B cell (primary cell): ENCODE measurements around the gene CASP12. TPM values are rescaled to one million over a fixed set of nuclear protein-coding genes. Genes with fewer than 3 reads are reported as not detected.

Source experiments
- ATAC-seq: fragments of 200-7000 bp; cut with Tn5 transposase; one replicate; pipeline ENCODE4 v1.10.0; 2021; ENCODE audit warnings: low read depth, mild to moderate bottlenecking, moderate number of reproducible peaks, moderate library complexity
- CTCF ChIA-PET: fragments of 350-600 bp; sonication (Branson Sonifier 250); formaldehyde crosslinking; loops from one replicate; lab custom pipeline; 2021; ENCODE audit warnings: antibody characterized with exemption, inconsistent platforms; lab: Charles Lee
- POLR2A ChIA-PET: fragments of 350-600 bp; sonication (Branson Sonifier 250); formaldehyde crosslinking; loops from one replicate; lab custom pipeline; 2021; ENCODE audit warnings: antibody characterized with exemption; lab: Charles Lee
- DNase-seq: peaks from one replicate; pipeline ENCODE4 v3.0.0; 2013
- H2AFZ ChIP-seq: 2 replicates; pipeline ENCODE4 v1.6.1; 2012; ENCODE audit warnings: mild to moderate bottlenecking, low read depth, low read length; ENCODE audit not compliant: insufficient read depth, poor library complexity, severe bottlenecking
- H3K27ac ChIP-seq, 2 donors: 1 replicate in 1 of 2; 2 replicates in 1 of 2; pipeline ENCODE4 v1.5.1; 2012 to 2013; ENCODE audit warnings: low read length in 2 of 2, mild to moderate bottlenecking in 2 of 2, moderate library complexity in 1 of 2
- H3K27me3 ChIP-seq, 4 experiments: fragments of 200-600 bp in 1 of 4; sonication (generic) in 1 of 4; replicated peaks in 1 of 4; 1 replicate in 2 of 4; 2 replicates in 2 of 4; pipeline versions ENCODE4 v1.6.1 to v1.7.0; 2013 to 2016; ENCODE audit warnings: low read length in 3 of 4, mild to moderate bottlenecking in 2 of 4, mixed read lengths in 1 of 4, moderate library complexity in 1 of 4; ENCODE audit not compliant: insufficient read depth in 4 of 4, control insufficient read depth in 3 of 4; ENCODE audit errors: control extremely low read depth in 1 of 4
- H3K36me3 ChIP-seq, 2 experiments: replicated peaks in 1 of 2; 1 replicate in 1 of 2; 2 replicates in 1 of 2; pipeline versions ENCODE4 v1.6.1 to v1.7.1; 2013; ENCODE audit warnings: low read length in 1 of 2; ENCODE audit not compliant: insufficient read depth in 2 of 2, control insufficient read depth in 1 of 2; ENCODE audit errors: control extremely low read depth in 1 of 2, extremely low read depth in 1 of 2
- H3K4me1 ChIP-seq, 2 donors: fragments of 200-600 bp in 1 of 2; sonication (generic) in 1 of 2; 1 replicate in 1 of 2; 2 replicates in 1 of 2; pipeline versions ENCODE4 v1.5.1 to v1.6.1; 2013 to 2017; ENCODE audit warnings: low read length in 2 of 2; ENCODE audit not compliant: control insufficient read depth in 2 of 2, insufficient read depth in 2 of 2
- H3K4me2 ChIP-seq: replicated peaks from 2 replicates; pipeline ENCODE3; 2012; ENCODE audit warnings: mild to moderate bottlenecking, low read depth, low read length; ENCODE audit not compliant: poor library complexity, severe bottlenecking
- H3K4me3 ChIP-seq, 5 experiments: fragments of 200-600 bp in 1 of 5; sonication (generic) in 1 of 5; 1 replicate in 3 of 5; 2 replicates in 2 of 5; pipeline versions ENCODE4 v1.5.1 to v1.7.0; 2011 to 2016; ENCODE audit warnings: low read length in 4 of 5, mild to moderate bottlenecking in 4 of 5, low read depth in 2 of 5, control low read depth in 1 of 5, moderate library complexity in 1 of 5; ENCODE audit not compliant: insufficient read depth in 1 of 5; ENCODE audit errors: control extremely low read depth in 1 of 5, extremely low read depth in 1 of 5
- H3K79me2 ChIP-seq: fragments of 200-600 bp; sonication (generic); one replicate; pipeline ENCODE4 v1.6.0; 2016; ENCODE audit warnings: low read length; ENCODE audit not compliant: control insufficient read depth, insufficient read depth
- H3K9ac ChIP-seq: fragments of 200-600 bp; sonication (generic); 2 replicates; pipeline ENCODE4 v1.6.1; 2017; ENCODE audit warnings: mild to moderate bottlenecking, low read length, moderate library complexity
- H3K9me3 ChIP-seq, 3 donors: one replicate each; pipeline versions ENCODE4 v1.6.1 to v1.7.1; 2013; ENCODE audit warnings: low read length in 2 of 3; ENCODE audit not compliant: control insufficient read depth in 2 of 3, insufficient read depth in 1 of 3; ENCODE audit errors: control extremely low read depth in 1 of 3
- H4K20me1 ChIP-seq: 2 replicates; pipeline ENCODE4 v1.6.0; 2012; ENCODE audit warnings: mild to moderate bottlenecking, low read length; ENCODE audit not compliant: insufficient read depth, control insufficient read depth, poor library complexity, severe bottlenecking
- H3K27ac Mint-ChIP-seq: one replicate; pipeline ENCODE4 v1.8.0; 2021; ENCODE audit warnings: mixed read lengths
- H3K27me3 Mint-ChIP-seq: one replicate; pipeline ENCODE4 v1.8.0; 2021; ENCODE audit warnings: mixed read lengths
- H3K4me1 Mint-ChIP-seq: one replicate; pipeline ENCODE4 v1.8.0; 2021; ENCODE audit warnings: mixed read lengths
- H3K4me3 Mint-ChIP-seq: one replicate; pipeline ENCODE4 v1.8.0; 2021; ENCODE audit warnings: mixed read lengths
- H3K9me3 Mint-ChIP-seq: one replicate; pipeline ENCODE4 v1.8.0; 2022; ENCODE audit warnings: mixed read lengths; ENCODE audit not compliant: insufficient read depth
- EZH2 ChIP-seq: IDR thresholded peaks from 2 replicates; pipeline ENCODE4 v1.6.1; 2012; ENCODE audit warnings: borderline replicate concordance, low read depth, mild to moderate bottlenecking, moderate library complexity, low read length; ENCODE audit not compliant: insufficient read depth, poor library complexity, severe bottlenecking
- WGBS: methylation state at CpG from one replicate; pipeline ENCODE4 v1.1.5; 2013; ENCODE audit warnings: missing lambda C conversion rate; ENCODE audit not compliant: insufficient coverage; 5-methylcytosine and 5-hydroxymethylcytosine counted together
- intact Hi-C: fragments of 100-400 bp; cut with micrococcal nuclease; formaldehyde crosslinking; loops from one replicate; pipeline ENCODE4 v1.10.0; 2022
- polyA plus RNA-seq: library from polyadenylated mRNA; depleted of rRNA; stranded (reverse); fragments of >200 nt; gene quantifications from 2 replicates; pipeline ENCODE4 v1.2.3, GENCODE V29; 2012
- total RNA-seq, 2 donors: library from RNA; stranded (reverse); fragments of 120-200 nt in 1 of 2; gene quantifications; 1 replicate in 1 of 2; 2 replicates in 1 of 2; pipeline versions ENCODE4 v1.2.3 to v1.2.4, GENCODE V29; 2013 to 2022
- TF ChIP-seq, protein P1 (sequence below): fragments of 200-600 bp; IDR thresholded peaks from one replicate; pipeline ENCODE4 v1.8.0; 2022; ENCODE audit warnings: antibody characterized with exemption, mild to moderate bottlenecking

Gene CASP12
- total and polyA plus RNA-seq, 2 donors (not counting 1 experiment from before 2014, with no cell fraction given), result 0.09 TPM; not detected in 1

GRCh38 chr11:104899226-104899625, 966 bp upstream of the CASP12 start:
- H3K4me3 ChIP-seq, result no peak overlapping the region
- no peaks in the 10 kb centered on the region for H3K27me3 ChIP-seq
- no peaks in the 10 kb centered on the region for H3K27me3 Mint-ChIP-seq
- no peak for DNase-seq
- H3K4me2 ChIP-seq, result no peak overlapping the region
- no peak overlapping the region for H3K27ac Mint-ChIP-seq
- H3K9ac ChIP-seq, result no peak overlapping the region
- no peaks in the 10 kb centered on the region for H3K36me3 ChIP-seq
- no peaks in the 10 kb centered on the region for H3K79me2 ChIP-seq
- H3K9me3 Mint-ChIP-seq, result no peaks in the 10 kb centered on the region
- intact Hi-C loops, result no loop called here
- peaks cover 10 to 19% of the 10 kb centered on the region in 2 donors for H3K4me1 ChIP-seq
- H3K4me3 Mint-ChIP-seq, result no peak overlapping the region
- ChIA-PET CTCF (no interaction called here), POLR2A (no interaction called here)
- no peaks in the 10 kb centered on the region for H3K9me3 ChIP-seq
- no peak for TF ChIP-seq EZH2
- TF ChIP-seq, protein P1, sequence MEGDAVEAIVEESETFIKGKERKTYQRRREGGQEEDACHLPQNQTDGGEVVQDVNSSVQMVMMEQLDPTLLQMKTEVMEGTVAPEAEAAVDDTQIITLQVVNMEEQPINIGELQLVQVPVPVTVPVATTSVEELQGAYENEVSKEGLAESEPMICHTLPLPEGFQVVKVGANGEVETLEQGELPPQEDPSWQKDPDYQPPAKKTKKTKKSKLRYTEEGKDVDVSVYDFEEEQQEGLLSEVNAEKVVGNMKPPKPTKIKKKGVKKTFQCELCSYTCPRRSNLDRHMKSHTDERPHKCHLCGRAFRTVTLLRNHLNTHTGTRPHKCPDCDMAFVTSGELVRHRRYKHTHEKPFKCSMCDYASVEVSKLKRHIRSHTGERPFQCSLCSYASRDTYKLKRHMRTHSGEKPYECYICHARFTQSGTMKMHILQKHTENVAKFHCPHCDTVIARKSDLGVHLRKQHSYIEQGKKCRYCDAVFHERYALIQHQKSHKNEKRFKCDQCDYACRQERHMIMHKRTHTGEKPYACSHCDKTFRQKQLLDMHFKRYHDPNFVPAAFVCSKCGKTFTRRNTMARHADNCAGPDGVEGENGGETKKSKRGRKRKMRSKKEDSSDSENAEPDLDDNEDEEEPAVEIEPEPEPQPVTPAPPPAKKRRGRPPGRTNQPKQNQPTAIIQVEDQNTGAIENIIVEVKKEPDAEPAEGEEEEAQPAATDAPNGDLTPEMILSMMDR, result no peak
- H4K20me1 ChIP-seq, result no peaks in the 10 kb centered on the region
- H3K27ac ChIP-seq, result no peak overlapping the region
- peaks cover 35% of the 10 kb centered on the region for H3K4me1 Mint-ChIP-seq
- ATAC-seq, result no peak
- H2AFZ ChIP-seq, result no peak overlapping the region

- Histone ChIP-seq H3K4me1 (peaks cover 10 to 19% of the 10 kb centered on the region in 2 donors), H3K4me2 (peak overlapping the region; percentile 23), H3K36me3 (no peaks in the 10 kb centered on the region), H3K4me3 (peak overlapping the region in 1 of 5 experiments; percentile 16), H3K79me2 (no peaks in the 10 kb centered on the region), H3K9ac (peak overlapping the region; percentile 6), H3K27ac (no peak overlapping the region), H2AFZ (peak overlapping the region; percentile 46), H4K20me1 (no peaks in the 10 kb centered on the region), H3K9me3 (no peaks in the 10 kb centered on the region), H3K27me3 (no peaks in the 10 kb centered on the region)
- peak overlapping the region; percentile 77 for H3K27ac Mint-ChIP-seq
- H3K4me3 Mint-ChIP-seq, result peak overlapping the region; percentile 77
- DNase-seq (no peak), ATAC-seq (no peak)
- no peak for TF ChIP-seq EZH2
- TF ChIP-seq, protein P1, result no peak
- intact Hi-C loops, result no loop called here
- CTCF ChIA-PET, result no interaction called here
- H3K9me3 Mint-ChIP-seq, result no peaks in the 10 kb centered on the region
- POLR2A ChIA-PET, result no interaction called here
- peaks cover 37% of the 10 kb centered on the region for H3K4me1 Mint-ChIP-seq
- H3K27me3 Mint-ChIP-seq, result no peaks in the 10 kb centered on the region
- no CpG with 5 or more reads among the region's 1 CpG for WGBS
Measured at GRCh38 chr11:104898685-104899013, 389 bp upstream of the CASP12 start.
